ENCODE data around the gene ADAMTS15.

Gene ADAMTS15

GRCh38 chr11:130404727-130405126 is 43.7 kb upstream of the ADAMTS15 start:
- TF ChIP-seq CTCF (IDR thresholded peaks at IDR 0.05; ENCODE audit: borderline replicate concordance, insufficient read depth, low read depth, low read length), result no peak
- no peak overlapping the region for H3K4me3 ChIP-seq (ENCODE audit: low read depth, low read length)

- H3K4me3 ChIP-seq (ENCODE audit: low read depth, low read length), result no peak overlapping the region
- TF ChIP-seq CTCF (IDR thresholded peaks at IDR 0.05; ENCODE audit: borderline replicate concordance, insufficient read depth, low read depth, low read length), result no peak
Observed at GRCh38 chr11:130405428-130405827, 43.0 kb upstream of the ADAMTS15 start.

GRCh38 chr11:130407978-130408377 is 40.5 kb upstream of the ADAMTS15 start:
- TF ChIP-seq CTCF (IDR thresholded peaks at IDR 0.05; ENCODE audit: borderline replicate concordance, insufficient read depth, low read depth, low read length), result no peak
- no peak overlapping the region for H3K4me3 ChIP-seq (ENCODE audit: low read depth, low read length)

GRCh38 chr11:130408401-130408890 is 40.0 kb upstream of the ADAMTS15 start:
- no peak for TF ChIP-seq CTCF (IDR thresholded peaks at IDR 0.05; ENCODE audit: borderline replicate concordance, insufficient read depth, low read depth, low read length)
- no peak overlapping the region for H3K4me3 ChIP-seq (ENCODE audit: low read depth, low read length)

GRCh38 chr11:130408901-130409300 is 39.5 kb upstream of the ADAMTS15 start:
- H3K4me3 ChIP-seq (ENCODE audit: low read depth, low read length), result no peak overlapping the region
- no peak for TF ChIP-seq CTCF (IDR thresholded peaks at IDR 0.05; ENCODE audit: borderline replicate concordance, insufficient read depth, low read depth, low read length)

GRCh38 chr11:130409594-130410388 is 38.7 kb upstream of the ADAMTS15 start:
- no peak overlapping the region for H3K4me3 ChIP-seq (ENCODE audit: low read depth, low read length)
- no peak for TF ChIP-seq CTCF (IDR thresholded peaks at IDR 0.05; ENCODE audit: borderline replicate concordance, insufficient read depth, low read depth, low read length)

GRCh38 chr11:130411223-130411622 is 37.2 kb upstream of the ADAMTS15 start:
- no peak overlapping the region for H3K4me3 ChIP-seq (ENCODE audit: low read depth, low read length)
- TF ChIP-seq CTCF (IDR thresholded peaks at IDR 0.05; ENCODE audit: borderline replicate concordance, insufficient read depth, low read depth, low read length), result no peak
